HG03108 (cell line): ENCODE measurements around the gene MET.

Experiments used
- ATAC-seq: cut with Tn5 transposase; IDR thresholded peaks from one replicate; pipeline ENCODE4 v1.9.1; 2021; ENCODE audit warnings: moderate library complexity; ENCODE audit not compliant: unreplicated experiment

MET gene

GRCh38 chr7:116842371-116842770 is 170.4 kb downstream of the MET start:
- no peak for ATAC-seq

- ATAC-seq = no peak
These were observed 171.4 kb downstream of the MET start for GRCh38 chr7:116843378-116843777.
